GM21786 (cell line): ENCODE results near the gene INCA1.

Source experiments
- ATAC-seq: cut with Tn5 transposase; IDR thresholded peaks from one replicate; pipeline ENCODE4 v1.9.1; 2021; ENCODE audit not compliant: unreplicated experiment

The INCA1 gene

GRCh38 chr17:5011928-5012327, 14.6 kb upstream of the INCA1 start:
- no peak for ATAC-seq

GRCh38 chr17:5003214-5003867, 6.0 kb upstream of the INCA1 start:
- ATAC-seq = no peak

GRCh38 chr17:5002121-5002788, 4.9 kb upstream of the INCA1 start:
- ATAC-seq = no peak

- ATAC-seq = no peak
Observed at GRCh38 chr17:5000237-5000639, 2.9 kb upstream of the INCA1 start.

GRCh38 chr17:4999430-5000093, 2.2 kb upstream of the INCA1 start:
- ATAC-seq = no peak

- no peak for ATAC-seq
Observed at GRCh38 chr17:4998732-4999429, 1.6 kb upstream of the INCA1 start.

GRCh38 chr17:4998027-4998731, 857 bp upstream of the INCA1 start:
- no peak for ATAC-seq

GRCh38 chr17:4994081-4994595, 3.2 kb downstream of the INCA1 start:
- no peak for ATAC-seq

- ATAC-seq = no peak
Observed at GRCh38 chr17:4987767-4988567, 9.4 kb downstream of the INCA1 start.

GRCh38 chr17:4986951-4987766, 10.2 kb downstream of the INCA1 start, which contains the start of gene CAMTA2:
Gene CAMTA2 (minus strand): TSS chr17:4987675. CDS start chr17:4986222, 1,453 bp downstream.
- ATAC-seq = peak; percentile 78

GRCh38 chr17:4986403-4986802, 10.9 kb downstream of the INCA1 start:
- no peak for ATAC-seq

GRCh38 chr17:4982305-4982704, 15.0 kb downstream of the INCA1 start:
- ATAC-seq = no peak

GRCh38 chr17:4980644-4981216, 16.6 kb downstream of the INCA1 start:
- ATAC-seq = no peak

- no peak for ATAC-seq
Observed at GRCh38 chr17:4978726-4979125, 18.6 kb downstream of the INCA1 start.

- ATAC-seq = no peak
Observed at GRCh38 chr17:4974115-4974670, 23.1 kb downstream of the INCA1 start.

- no peak for ATAC-seq
Observed at GRCh38 chr17:4973256-4974114, 23.8 kb downstream of the INCA1 start.

GRCh38 chr17:4972752-4973151, 24.6 kb downstream of the INCA1 start:
- ATAC-seq = no peak
